Hepatocyte (in vitro differentiated cells): ENCODE results near the gene VAC14. TPM values are rescaled to one million over a fixed set of nuclear protein-coding genes. Genes with fewer than 3 reads are reported as not detected.

Source experiments
- DNase-seq: peaks from one replicate; pipeline ENCODE4 v3.0.0-alpha.2; 2016; ENCODE audit warnings: low spot score
- H2AFZ ChIP-seq: fragments of 200-600 bp; sonication (generic); 2 replicates; pipeline ENCODE4 v1.6.0; 2016; ENCODE audit warnings: antibody characterized with exemption, mild to moderate bottlenecking
- H3K27ac ChIP-seq: fragments of 200-600 bp; sonication (generic); 2 replicates; pipeline ENCODE4 v1.5.1; 2016; ENCODE audit warnings: mild to moderate bottlenecking
- H3K27me3 ChIP-seq: fragments of 200-600 bp; sonication (generic); 2 replicates; pipeline ENCODE4 v1.6.1; 2016
- H3K36me3 ChIP-seq: fragments of 200-600 bp; sonication (generic); replicated peaks from 2 replicates; pipeline ENCODE4 v1.5.1; 2016; ENCODE audit warnings: low read depth; ENCODE audit not compliant: insufficient read depth
- H3K4me1 ChIP-seq: fragments of 200-600 bp; sonication (generic); 2 replicates; pipeline ENCODE4 v1.5.1; 2016; ENCODE audit warnings: mild to moderate bottlenecking, moderate library complexity; ENCODE audit not compliant: insufficient read depth
- H3K4me2 ChIP-seq: fragments of 200-600 bp; sonication (generic); 2 replicates; pipeline ENCODE4 v1.6.0; 2016
- H3K4me3 ChIP-seq: fragments of 200-600 bp; sonication (generic); 2 replicates; pipeline ENCODE4 v1.5.1; 2016; ENCODE audit warnings: mild to moderate bottlenecking
- H3K79me2 ChIP-seq: fragments of 200-600 bp; sonication (generic); 2 replicates; pipeline ENCODE4 v1.6.0; 2017; ENCODE audit warnings: mild to moderate bottlenecking
- H3K9me2 ChIP-seq: fragments of 200-600 bp; sonication (generic); replicated peaks from 2 replicates; pipeline ENCODE4 v1.6.0; 2017; ENCODE audit warnings: mild to moderate bottlenecking; ENCODE audit not compliant: insufficient read depth
- H3K9me3 ChIP-seq: fragments of 200-600 bp; sonication (generic); 2 replicates; pipeline ENCODE4 v1.5.1; 2016; ENCODE audit warnings: low read depth, mild to moderate bottlenecking
- H4K20me1 ChIP-seq: fragments of 200-600 bp; sonication (generic); 2 replicates; pipeline ENCODE4 v1.6.0; 2016; ENCODE audit warnings: mild to moderate bottlenecking; ENCODE audit not compliant: insufficient read depth, poor library complexity, severe bottlenecking
- CTCF ChIP-seq: fragments of 200-600 bp; sonication (generic); IDR thresholded peaks from 2 replicates; pipeline ENCODE4 v1.5.1; 2016; ENCODE audit warnings: antibody characterized with exemption, mild to moderate bottlenecking; ENCODE audit not compliant: poor library complexity
- EZH2 ChIP-seq: fragments of 200-600 bp; sonication (generic); IDR thresholded peaks from 2 replicates; pipeline ENCODE4 v1.6.1; 2016; ENCODE audit warnings: antibody characterized with exemption, mild to moderate bottlenecking, borderline replicate concordance
- EZH2phosphoT487 ChIP-seq: fragments of 200-600 bp; sonication (generic); IDR thresholded peaks from one replicate; pipeline ENCODE4 v1.6.1; 2018; ENCODE audit warnings: antibody characterized with exemption, mild to moderate bottlenecking, low read depth, moderate library complexity; ENCODE audit not compliant: unreplicated experiment, severe bottlenecking
- WGBS: methylation state at CpG from one replicate; pipeline ENCODE4 v1.1.6; 2016; ENCODE audit warnings: low lambda C conversion rate; ENCODE audit errors: missing lambda C conversion rate; 5-methylcytosine and 5-hydroxymethylcytosine counted together
- polyA plus RNA-seq: library from polyadenylated mRNA; unstranded; fragments of >200 nt; fragmentation: Nextera tagmentation; extraction: Ambion mirVana; gene quantifications from 2 replicates; pipeline ENCODE4 v1.2.1, GENCODE V29; 2016
- total RNA-seq: library from RNA; depleted of rRNA; stranded (reverse); fragments of >200 nt; gene quantifications from 2 replicates; pipeline ENCODE4 v1.2.3, GENCODE V29; 2014

Gene VAC14
- total and polyA plus RNA-seq, 2 experiments from 2014 or later, result 35.8 to 49.4 TPM

DNA sequence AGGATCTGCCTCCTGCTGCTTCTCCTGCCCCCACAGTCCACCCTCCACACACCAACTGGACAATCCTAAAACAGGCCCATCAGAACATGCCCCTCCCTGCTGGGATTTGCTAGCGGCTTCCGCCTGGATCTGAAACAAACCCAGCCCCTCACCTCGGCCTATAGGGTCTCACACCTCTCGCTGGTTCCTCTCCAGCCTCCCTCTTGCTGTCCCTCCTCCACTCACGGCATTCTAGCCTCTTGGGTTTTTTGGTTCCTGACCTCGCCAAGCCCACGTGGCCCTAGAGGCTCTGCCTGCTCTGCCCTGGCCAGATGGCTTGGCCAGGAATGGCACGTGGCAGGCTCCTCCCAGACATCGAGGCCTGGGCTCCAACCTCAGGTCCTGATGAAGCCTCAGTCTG lies 99.4 kb downstream of the VAC14 start:
- H2AFZ ChIP-seq, result no peak overlapping the region
- no peaks in the 10 kb centered on the region for H3K27me3 ChIP-seq
- no peak for TF ChIP-seq EZH2phosphoT487
- no peaks in the 10 kb centered on the region for H3K79me2 ChIP-seq
- no peaks in the 10 kb centered on the region for H4K20me1 ChIP-seq
- no peaks in the 10 kb centered on the region for H3K36me3 ChIP-seq
- H3K9me3 ChIP-seq, result no peaks in the 10 kb centered on the region
- peaks cover 28% of the 10 kb centered on the region for H3K4me1 ChIP-seq
- DNase-seq, result no peak
- no peak overlapping the region for H3K27ac ChIP-seq
- 90% methylated on average over 9 of the region's 9 CpGs for WGBS
- H3K9me2 ChIP-seq, result no peaks in the 10 kb centered on the region
- H3K4me3 ChIP-seq, result no peak overlapping the region
- no peak overlapping the region for H3K4me2 ChIP-seq

DNA sequence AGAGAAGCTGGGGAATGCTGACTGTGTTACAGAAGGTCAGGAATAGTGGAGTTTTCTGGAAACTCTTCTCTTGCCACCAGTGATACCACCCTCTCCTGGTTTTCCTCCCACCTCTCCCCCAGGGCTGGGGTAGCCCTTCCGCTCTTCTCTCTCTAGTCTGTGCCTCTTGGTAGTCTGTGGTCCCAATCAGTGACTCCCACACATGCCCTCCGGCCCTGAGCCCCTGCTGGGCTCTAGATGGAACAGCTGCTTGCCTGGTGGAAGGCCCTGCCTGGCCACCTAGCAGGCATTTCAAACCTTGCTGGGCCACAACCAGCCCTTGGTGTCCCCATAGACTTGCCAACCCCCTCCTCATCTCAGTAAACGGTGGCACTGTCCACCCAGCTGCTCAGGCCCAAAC lies 99.9 kb downstream of the VAC14 start:
- TF ChIP-seq EZH2phosphoT487, result no peak
- no peak for TF ChIP-seq EZH2
- no peak for TF ChIP-seq CTCF
- no peaks in the 10 kb centered on the region for H3K27me3 ChIP-seq
- WGBS, result 84% methylated on average over 3 of the region's 3 CpGs
- H3K9me3 ChIP-seq, result no peaks in the 10 kb centered on the region
- H4K20me1 ChIP-seq, result no peaks in the 10 kb centered on the region
- no peak overlapping the region for H3K4me3 ChIP-seq
- H3K27ac ChIP-seq, result no peak overlapping the region
- no peaks in the 10 kb centered on the region for H3K36me3 ChIP-seq
- H3K79me2 ChIP-seq, result no peaks in the 10 kb centered on the region
- no peak overlapping the region for H2AFZ ChIP-seq
- DNase-seq, result no peak
- no peaks in the 10 kb centered on the region for H3K9me2 ChIP-seq
- peaks cover 27% of the 10 kb centered on the region for H3K4me1 ChIP-seq
- H3K4me2 ChIP-seq, result no peak overlapping the region

DNA sequence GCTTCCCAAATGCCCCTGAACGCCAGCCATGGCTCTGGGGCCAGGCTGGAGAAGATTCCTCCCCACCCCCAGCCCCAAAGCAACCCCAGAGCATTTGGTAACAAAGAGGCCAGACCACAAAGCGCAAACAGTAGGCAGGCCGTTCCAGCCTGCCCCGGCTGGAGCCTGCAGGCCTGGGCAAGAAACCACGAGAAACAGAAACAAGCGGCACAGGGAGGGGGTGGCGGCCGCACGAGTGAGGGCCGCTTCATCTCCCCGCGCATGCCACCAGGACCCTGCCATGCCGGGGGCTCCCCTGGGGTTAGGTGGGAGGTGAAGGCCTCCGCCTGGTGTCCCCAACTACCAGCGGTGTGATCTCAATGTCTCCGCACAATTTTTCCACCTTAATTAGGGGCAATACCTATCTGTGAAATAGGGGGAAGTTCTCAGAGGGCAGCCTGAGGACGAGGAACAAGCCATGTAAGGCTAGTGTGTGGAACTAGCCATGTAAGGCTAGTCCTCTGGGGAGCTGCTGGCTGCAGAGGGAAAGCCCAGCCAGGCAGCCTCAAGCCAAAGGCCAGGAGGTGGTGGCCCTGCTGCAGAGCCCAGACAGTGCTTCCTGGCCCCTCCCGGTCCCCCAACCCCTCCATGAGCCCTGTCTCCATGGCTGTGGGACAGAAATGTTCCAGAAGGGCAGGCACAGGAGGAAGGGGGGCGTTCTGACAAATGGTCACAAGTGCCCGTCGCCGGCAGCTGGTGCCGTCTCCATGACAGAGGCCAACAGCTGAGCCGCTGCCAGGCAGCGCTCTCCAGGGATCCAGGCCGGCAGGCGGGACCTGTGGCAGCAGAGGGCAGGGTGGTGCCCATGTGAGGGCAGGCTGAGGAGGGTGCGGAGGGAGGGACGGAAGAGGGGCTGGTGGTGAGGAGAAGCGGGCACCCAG lies 100.6 kb downstream of the VAC14 start:
- Histone ChIP-seq H4K20me1 (no peaks in the 10 kb centered on the region), H3K4me1 (peaks cover 33% of the 10 kb centered on the region), H2AFZ (no peak overlapping the region), H3K27me3 (no peaks in the 10 kb centered on the region), H3K79me2 (no peaks in the 10 kb centered on the region), H3K4me3 (no peak overlapping the region), H3K36me3 (no peaks in the 10 kb centered on the region), H3K9me2 (no peaks in the 10 kb centered on the region), H3K4me2 (no peak overlapping the region), H3K9me3 (no peaks in the 10 kb centered on the region), H3K27ac (no peak overlapping the region)
- no peak for DNase-seq
- 92% methylated on average over 29 of the region's 30 CpGs for WGBS
- TF ChIP-seq EZH2, result no peak
- TF ChIP-seq CTCF, result no peak
- TF ChIP-seq EZH2phosphoT487, result no peak

DNA sequence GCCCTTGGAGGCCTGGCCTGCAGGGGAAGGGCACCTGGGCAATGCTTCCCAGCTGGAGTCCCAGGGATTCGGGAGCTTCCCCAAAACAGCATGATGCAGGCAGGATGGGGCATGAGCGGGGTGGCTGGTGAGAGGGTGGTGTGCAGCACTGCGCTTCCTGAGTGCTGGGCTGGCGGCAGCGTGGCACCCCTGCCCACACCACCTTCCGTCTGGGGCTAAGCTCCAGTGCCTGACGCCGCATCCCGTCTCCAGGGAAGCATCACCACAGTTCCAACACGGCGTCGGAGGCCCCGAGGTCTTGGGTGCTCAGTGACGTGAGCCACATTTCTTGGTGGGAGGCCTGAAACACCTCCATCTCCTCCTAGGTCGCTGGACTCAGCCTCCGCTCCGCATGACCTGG lies 101.3 kb downstream of the VAC14 start:
- Histone ChIP-seq H3K27me3 (no peaks in the 10 kb centered on the region), H2AFZ (no peak overlapping the region), H4K20me1 (no peaks in the 10 kb centered on the region), H3K79me2 (no peaks in the 10 kb centered on the region), H3K9me3 (no peaks in the 10 kb centered on the region), H3K27ac (no peak overlapping the region), H3K4me3 (no peak overlapping the region), H3K36me3 (no peaks in the 10 kb centered on the region), H3K9me2 (no peaks in the 10 kb centered on the region), H3K4me2 (no peak overlapping the region), H3K4me1 (peaks cover 34% of the 10 kb centered on the region)
- TF ChIP-seq CTCF (no peak), EZH2 (no peak), EZH2phosphoT487 (no peak)
- no peak for DNase-seq
- WGBS, result 98% methylated on average over 16 of the region's 17 CpGs
